Esophagus muscularis mucosa (tissue), 4 donors: ENCODE measurements around the gene AGO4. TPM values are rescaled to one million over a fixed set of nuclear protein-coding genes. Genes with fewer than 3 reads are reported as not detected.

Experiments
- DNase-seq: peaks from one replicate; pipeline ENCODE4 v3.0.0-alpha.2; 2017; ENCODE audit errors: extremely low spot score
- H3K27ac ChIP-seq, 4 donors: fragments of 200-600 bp; sonication (generic); replicated peaks in 1 of 4; 1 replicate in 3 of 4; 2 replicates in 1 of 4; pipeline ENCODE4 v1.5.1; 2016 to 2019; ENCODE audit warnings: mild to moderate bottlenecking in 1 of 4
- H3K27me3 ChIP-seq, 4 donors: fragments of 200-600 bp; sonication (generic); one replicate each; pipeline versions ENCODE4 v1.5.1 to v1.6.0; 2016 to 2019
- H3K36me3 ChIP-seq, 4 donors: fragments of 200-600 bp; sonication (generic); one replicate each; pipeline ENCODE4 v1.5.1; 2016 to 2019
- H3K4me1 ChIP-seq, 4 donors: fragments of 200-600 bp; sonication (generic); one replicate each; pipeline ENCODE4 v1.5.1; 2016 to 2019
- H3K4me3 ChIP-seq, 4 donors: fragments of 200-600 bp; sonication (generic); 1 replicate in 2 of 4; 2 replicates in 2 of 4; pipeline ENCODE4 v1.5.1; 2016 to 2019; ENCODE audit warnings: mild to moderate bottlenecking in 4 of 4, moderate library complexity in 1 of 4
- H3K9me3 ChIP-seq, 4 donors: fragments of 200-600 bp; sonication (generic); 1 replicate in 3 of 4; 2 replicates in 1 of 4; pipeline ENCODE4 v1.5.1; 2016 to 2019
- EP300 ChIP-seq: sonication (generic); formaldehyde crosslinking; IDR thresholded peaks from one replicate; pipeline ENCODE4 v1.6.1; 2017; ENCODE audit warnings: antibody characterized with exemption
- POLR2A ChIP-seq: fragments of 450-650 bp; IDR thresholded peaks from one replicate; pipeline ENCODE4 v1.6.1; 2017; ENCODE audit warnings: antibody characterized with exemption, moderate library complexity, mild to moderate bottlenecking, low read depth
- POLR2AphosphoS5 ChIP-seq, 2 donors: sonication (generic); formaldehyde crosslinking; IDR thresholded peaks; one replicate each; pipeline ENCODE4 v1.6.1; 2017; ENCODE audit warnings: antibody characterized with exemption in 2 of 2
- WGBS: methylation state at CpG from one replicate; pipeline ENCODE4 v1.1.5; 2018; 5-methylcytosine and 5-hydroxymethylcytosine counted together
- intact Hi-C: fragments of 100-400 bp; cut with DNase I; formaldehyde crosslinking; loops from one replicate; pipeline ENCODE4 v1.15.1; 2023
- total RNA-seq, 4 donors: library from RNA; depleted of rRNA; stranded (reverse); fragments of >200 nt; gene quantifications; one replicate each; pipeline versions ENCODE4 v1.1.0 to v1.2.1, GENCODE V29; 2016
- TF ChIP-seq, protein P1 (sequence below), 3 experiments: fragments of 200-600 bp in 2 of 3; fragments of 450-650 bp in 1 of 3; sonication (generic) in 2 of 3; IDR thresholded peaks; one replicate each; pipeline ENCODE4 v1.5.1; 2017 to 2019; ENCODE audit warnings: antibody characterized with exemption in 3 of 3, mild to moderate bottlenecking in 2 of 3, moderate library complexity in 1 of 3

AGO4 gene
- total RNA-seq, 4 donors from 2014 or later = 25.2 to 42.7 (median 33.0) TPM

DNA sequence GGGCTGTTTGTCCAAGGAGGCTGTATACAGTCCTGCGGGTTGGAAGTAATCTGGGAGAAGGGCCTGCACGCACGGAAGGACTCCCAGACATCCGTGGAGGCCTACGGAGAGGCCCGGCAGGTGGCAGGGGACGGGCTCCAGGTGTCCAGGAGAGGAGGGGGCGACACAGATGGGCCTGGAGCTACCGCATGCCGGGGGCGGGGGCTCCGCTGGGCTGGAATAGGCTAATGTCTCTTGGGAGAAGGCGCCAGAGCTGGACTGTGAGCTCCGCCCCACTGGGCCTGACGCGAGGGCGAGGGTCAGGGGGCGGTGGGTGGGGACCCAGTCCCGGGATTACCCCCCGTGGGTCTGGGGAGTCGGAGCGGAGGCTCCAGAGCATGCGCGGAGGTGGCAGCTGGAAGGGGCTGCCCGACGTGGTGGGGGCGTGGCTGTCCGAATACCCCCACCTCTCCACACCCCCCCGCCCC, 75.9 kb downstream of the AGO4 start:
- Histone ChIP-seq H3K27me3 (no peaks in the 10 kb centered on the region), H3K27ac (peak overlapping the region; percentile 82 to 86 (median 84)), H3K9me3 (no peaks in the 10 kb centered on the region), H3K36me3 (peaks cover 0 to 6% (median 1%) of the 10 kb centered on the region in 4 donors), H3K4me1 (peaks cover 29 to 46% (median 42%) of the 10 kb centered on the region in 4 donors), H3K4me3 (peak overlapping the region; percentile 87 to 99 (median 95))
- WGBS = 0% methylated on average over 4 of the region's 29 CpGs
- DNase-seq = no peak
- intact Hi-C loops = no loop called here
- no peak for TF ChIP-seq EP300
- TF ChIP-seq, protein P1, sequence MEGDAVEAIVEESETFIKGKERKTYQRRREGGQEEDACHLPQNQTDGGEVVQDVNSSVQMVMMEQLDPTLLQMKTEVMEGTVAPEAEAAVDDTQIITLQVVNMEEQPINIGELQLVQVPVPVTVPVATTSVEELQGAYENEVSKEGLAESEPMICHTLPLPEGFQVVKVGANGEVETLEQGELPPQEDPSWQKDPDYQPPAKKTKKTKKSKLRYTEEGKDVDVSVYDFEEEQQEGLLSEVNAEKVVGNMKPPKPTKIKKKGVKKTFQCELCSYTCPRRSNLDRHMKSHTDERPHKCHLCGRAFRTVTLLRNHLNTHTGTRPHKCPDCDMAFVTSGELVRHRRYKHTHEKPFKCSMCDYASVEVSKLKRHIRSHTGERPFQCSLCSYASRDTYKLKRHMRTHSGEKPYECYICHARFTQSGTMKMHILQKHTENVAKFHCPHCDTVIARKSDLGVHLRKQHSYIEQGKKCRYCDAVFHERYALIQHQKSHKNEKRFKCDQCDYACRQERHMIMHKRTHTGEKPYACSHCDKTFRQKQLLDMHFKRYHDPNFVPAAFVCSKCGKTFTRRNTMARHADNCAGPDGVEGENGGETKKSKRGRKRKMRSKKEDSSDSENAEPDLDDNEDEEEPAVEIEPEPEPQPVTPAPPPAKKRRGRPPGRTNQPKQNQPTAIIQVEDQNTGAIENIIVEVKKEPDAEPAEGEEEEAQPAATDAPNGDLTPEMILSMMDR (IDR thresholded peaks at IDR 0.05) = no peak
- no peak for TF ChIP-seq POLR2AphosphoS5 (IDR thresholded peaks at IDR 0.05)
- TF ChIP-seq POLR2A = no peak

DNA sequence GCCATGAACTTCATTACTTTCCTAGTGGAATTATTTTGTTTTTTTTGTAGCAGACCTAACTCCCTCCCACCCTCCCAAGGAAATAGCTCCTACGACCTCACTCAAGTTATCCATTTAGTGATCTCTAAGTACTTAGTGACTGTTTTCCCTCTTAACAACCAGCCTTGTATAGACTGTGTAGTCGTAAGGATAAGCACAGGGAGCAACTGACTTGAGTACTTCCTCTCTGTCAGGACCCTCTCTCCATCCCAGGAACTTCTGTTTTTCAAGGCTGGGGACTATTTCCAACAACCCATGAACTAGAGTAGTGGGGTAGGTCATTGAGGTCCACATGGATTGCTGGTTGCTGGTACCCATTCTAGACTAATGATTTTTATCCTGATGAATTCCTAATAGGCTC, 77.1 kb downstream of the AGO4 start:
- intact Hi-C loops = no loop called here
- WGBS = 78% methylated on average over 2 of the region's 2 CpGs
- TF ChIP-seq EP300 (no peak), POLR2A (no peak), POLR2AphosphoS5 (IDR thresholded peaks at IDR 0.05) (no peak)
- TF ChIP-seq, protein P1 (IDR thresholded peaks at IDR 0.05) = no peak

DNA sequence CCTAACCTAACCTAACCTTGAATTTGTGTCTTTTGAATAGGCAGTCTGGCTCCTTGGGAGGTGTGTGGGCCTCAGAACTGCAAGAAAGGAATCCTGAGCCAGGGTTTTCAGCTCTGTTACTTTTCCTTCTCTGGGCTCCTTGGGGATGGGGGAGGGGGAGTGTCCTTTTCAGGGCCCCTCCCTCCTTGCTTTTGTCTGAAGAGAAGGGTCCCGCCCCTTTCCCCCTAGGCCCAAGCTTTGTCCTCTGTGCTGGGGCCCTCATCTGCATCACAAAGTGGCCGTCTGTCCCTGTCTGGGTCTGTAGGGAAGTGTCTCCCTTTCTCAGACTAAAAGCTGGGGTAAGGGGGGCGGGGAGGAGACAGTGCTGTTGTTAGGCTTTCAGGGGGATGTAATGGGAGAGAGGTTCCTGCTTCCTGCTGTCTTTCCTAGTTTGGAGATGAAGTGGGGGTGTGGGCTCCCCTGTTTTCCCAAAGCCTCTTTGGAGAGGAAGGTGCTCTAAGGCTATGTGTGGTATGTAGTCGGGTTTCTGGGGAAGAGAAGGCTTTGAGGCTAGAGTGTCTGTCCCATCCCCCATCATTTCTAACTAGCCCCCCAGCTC, 78.2 kb downstream of the AGO4 start:
- Histone ChIP-seq H3K27ac (peak overlapping the region in 2 of 4 donors; percentile 19 to 25), H3K27me3 (no peaks in the 10 kb centered on the region), H3K9me3 (no peaks in the 10 kb centered on the region), H3K4me3 (no peak overlapping the region), H3K4me1 (peaks cover 29 to 46% (median 42%) of the 10 kb centered on the region in 4 donors), H3K36me3 (peaks cover 11 to 30% (median 20%) of the 10 kb centered on the region in 4 donors)
- 50% methylated on average over 4 of the region's 4 CpGs for WGBS
- DNase-seq = no peak
- intact Hi-C loops = no loop called here
- no peak for TF ChIP-seq POLR2A
- TF ChIP-seq EP300 = no peak
- TF ChIP-seq POLR2AphosphoS5 (IDR thresholded peaks at IDR 0.05) = no peak
- TF ChIP-seq, protein P1 (IDR thresholded peaks at IDR 0.05) = no peak

More for the DNA sequence above, 77.1 kb downstream of the AGO4 start:
- no peak for DNase-seq
- H3K27ac ChIP-seq = peak overlapping the region in 1 of 4 donors; percentile 3
- no peaks in the 10 kb centered on the region for H3K27me3 ChIP-seq
- peaks cover 29 to 46% (median 42%) of the 10 kb centered on the region in 4 donors for H3K4me1 ChIP-seq
- H3K36me3 ChIP-seq = peaks cover 5 to 19% (median 13%) of the 10 kb centered on the region in 4 donors
- no peaks in the 10 kb centered on the region for H3K9me3 ChIP-seq
- H3K4me3 ChIP-seq = no peak overlapping the region

DNA sequence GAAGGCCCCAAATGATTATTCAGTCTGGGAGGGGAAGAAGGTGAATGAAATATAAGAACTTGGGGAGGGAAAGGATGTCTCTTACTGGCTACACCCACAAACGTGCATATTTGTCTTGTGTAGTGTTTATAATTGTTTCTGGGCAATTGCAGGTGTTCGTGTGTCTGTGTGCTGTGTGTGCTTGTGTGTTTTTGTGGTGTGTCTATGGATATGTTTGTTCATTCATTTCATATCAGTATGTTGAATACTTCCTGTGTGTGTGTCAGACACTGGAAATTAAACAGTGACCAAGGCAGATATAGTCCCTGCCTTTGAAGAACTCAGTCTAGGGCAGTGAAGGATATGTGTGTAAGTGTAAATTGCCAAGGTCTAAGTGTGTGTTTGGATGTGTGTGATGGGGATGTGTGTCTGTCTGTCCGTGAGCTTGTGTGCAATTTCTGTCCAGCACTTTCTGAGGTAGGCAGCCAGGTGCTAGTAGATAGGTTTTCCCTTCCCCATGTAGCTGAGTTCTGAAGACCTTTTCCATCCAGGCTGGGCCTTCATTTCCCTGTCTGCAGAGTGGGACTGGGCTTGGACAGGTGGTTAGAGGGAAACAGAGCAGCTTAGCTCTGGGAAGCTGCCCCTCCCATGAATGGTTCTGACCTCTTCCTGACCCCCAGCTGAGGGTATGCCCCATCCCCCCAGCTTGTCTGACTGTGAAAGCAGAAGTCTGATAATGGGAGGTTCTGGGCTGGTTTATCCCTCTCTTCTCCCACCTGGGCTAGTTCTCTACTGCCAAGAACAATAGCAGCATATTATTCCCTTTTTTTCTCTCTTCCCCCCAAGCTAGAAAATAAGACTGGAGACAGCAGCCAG, 79.0 kb downstream of the AGO4 start:
- no peak for TF ChIP-seq POLR2AphosphoS5 (IDR thresholded peaks at IDR 0.05)
- TF ChIP-seq, protein P1 (IDR thresholded peaks at IDR 0.05) = no peak
- TF ChIP-seq POLR2A = no peak
- TF ChIP-seq EP300 = no peak
- intact Hi-C loops = no loop called here
- H3K9me3 ChIP-seq = no peaks in the 10 kb centered on the region
- H3K4me1 ChIP-seq = peaks cover 29 to 46% (median 42%) of the 10 kb centered on the region in 4 donors
- peak overlapping the region in 3 of 4 donors; percentile 15 to 25 (median 19) for H3K27ac ChIP-seq
- H3K27me3 ChIP-seq = no peaks in the 10 kb centered on the region
- H3K36me3 ChIP-seq = peaks cover 13 to 38% (median 23%) of the 10 kb centered on the region in 4 donors
- H3K4me3 ChIP-seq = no peak overlapping the region
- DNase-seq = no peak
- WGBS = 42% methylated on average over 3 of the region's 3 CpGs
